PC-3 (cell line): ENCODE data around the gene ATG14.

ENCODE experiments used
- CTCF ChIP-seq: fragments of 300-600 bp; sonication (generic); conservative IDR thresholded peaks from 2 replicates; pipeline ENCODE4 v1.5.1; 2017; ENCODE audit warnings: antibody characterized with exemption, low read depth, mild to moderate bottlenecking, low read length
- EZH2 ChIP-seq: fragments of 300-600 bp; sonication (generic); IDR thresholded peaks from one replicate; pipeline ENCODE4 v1.6.1; 2017; ENCODE audit warnings: antibody characterized with exemption, mild to moderate bottlenecking, low read length; ENCODE audit not compliant: unreplicated experiment
- EZH2phosphoT487 ChIP-seq: fragments of 300-600 bp; sonication (generic); IDR thresholded peaks from 2 replicates; pipeline ENCODE4 v1.6.1; 2018; ENCODE audit warnings: mild to moderate bottlenecking, antibody characterized with exemption, low read length, borderline replicate concordance

DNA sequence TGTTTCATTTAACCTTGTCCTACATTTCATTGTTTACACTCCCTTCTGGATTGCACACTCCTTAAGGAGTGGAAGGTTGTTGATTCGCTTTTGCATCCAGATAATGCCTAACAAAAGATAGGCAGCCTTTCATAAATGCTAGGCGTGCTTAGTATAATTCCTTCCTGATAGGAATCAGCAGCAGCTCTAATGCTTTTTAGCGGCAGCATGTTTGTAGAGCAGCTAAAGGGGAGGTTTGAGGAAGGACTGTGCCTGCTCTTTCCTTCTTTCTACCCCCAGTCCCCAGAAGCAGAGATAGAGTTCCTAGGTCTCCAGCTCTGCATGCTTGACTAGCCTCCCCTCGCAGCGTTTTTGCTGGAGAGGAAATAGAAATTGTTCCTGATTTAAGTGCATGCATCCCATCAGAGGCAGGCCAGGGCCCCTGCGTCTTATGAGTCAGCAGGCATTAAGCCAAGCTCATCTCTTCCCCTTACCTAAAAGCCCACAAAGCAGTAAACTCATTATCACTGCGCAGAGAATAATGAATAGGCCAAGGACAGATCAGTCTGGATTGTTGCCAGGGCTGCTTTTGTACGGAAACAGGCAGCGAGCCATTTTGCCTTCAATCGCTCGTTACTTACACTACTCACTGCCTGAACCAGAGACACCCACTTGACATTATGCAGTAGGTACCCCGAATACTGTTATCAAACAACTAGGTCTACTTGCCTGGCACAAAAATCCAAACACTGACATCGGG is 42.8 kb upstream of the ATG14 start:
- TF ChIP-seq CTCF: no peak
- no peak for TF ChIP-seq EZH2
- no peak for TF ChIP-seq EZH2phosphoT487
